NCI-H226 (cell line): ENCODE results near the gene SEC14L6.
"Not testable (repeated sequence)": the region's sequence is repeated elsewhere in the genome, so short reads cannot be mapped to it uniquely, and the experiment has no call there.

Source experiments
- DNase-seq: peaks from one replicate; pipeline ENCODE4 v3.0.0-alpha.2; 2015

The SEC14L6 gene

GRCh38 chr22:30565341-30565740 lies 18.8 kb upstream of the SEC14L6 start:
- DNase-seq = peak; percentile 21

GRCh38 chr22:30564761-30565119 lies 18.2 kb upstream of the SEC14L6 start:
- no peak for DNase-seq

- no peak for DNase-seq
Observed at GRCh38 chr22:30564045-30564760, 17.7 kb upstream of the SEC14L6 start.

DNA sequence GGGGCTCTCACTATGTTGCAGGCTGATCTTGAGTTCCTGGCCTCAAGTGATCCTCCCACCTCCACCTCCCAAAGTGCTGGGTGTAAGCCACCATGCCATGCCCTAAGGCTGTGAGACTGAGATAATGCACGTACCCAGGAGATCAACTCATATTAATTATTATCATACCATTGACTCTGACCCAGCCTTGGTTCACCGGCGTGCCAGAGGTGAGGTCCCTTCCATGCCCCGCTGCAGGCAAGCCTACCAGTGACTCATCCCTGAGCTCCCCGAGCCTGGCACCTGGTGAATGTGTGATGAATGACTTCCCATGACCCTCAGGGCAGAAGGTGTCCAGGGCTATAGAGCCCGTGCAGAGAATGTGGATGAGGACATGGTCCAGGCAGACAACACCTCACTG lies 15.8 kb upstream of the SEC14L6 start:
- peak; percentile 86 for DNase-seq

- peak; percentile 47 for DNase-seq
Observed at GRCh38 chr22:30561402-30562189, 15.1 kb upstream of the SEC14L6 start.

DNA sequence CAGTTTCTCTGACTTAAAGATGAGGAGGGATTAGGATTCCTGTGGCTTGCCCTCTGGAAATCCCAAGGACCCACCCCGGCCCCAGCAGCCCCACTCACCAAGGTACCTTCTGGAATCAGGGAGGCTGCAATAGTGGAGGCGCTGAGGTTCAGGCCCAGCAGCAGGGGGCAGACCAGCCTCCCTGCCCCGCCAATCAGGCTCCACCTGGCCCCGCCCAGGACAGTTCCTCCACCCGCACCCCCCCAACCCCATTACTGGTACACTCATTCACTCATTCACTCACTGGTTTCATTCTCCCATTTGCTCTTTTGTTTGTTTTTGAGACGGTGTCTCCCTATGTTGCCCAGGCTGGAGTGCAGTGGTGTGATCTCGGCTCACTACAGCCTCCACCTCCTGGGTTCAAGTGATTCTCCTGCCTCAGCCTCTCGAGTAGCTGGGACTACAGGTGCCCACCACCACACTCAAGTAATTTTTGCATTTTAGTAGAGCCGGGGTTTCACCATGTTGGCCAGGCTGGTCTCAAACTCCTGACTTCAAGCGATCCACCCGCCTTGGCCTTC lies 14.2 kb upstream of the SEC14L6 start:
- DNase-seq = not testable (repeated sequence)

DNA sequence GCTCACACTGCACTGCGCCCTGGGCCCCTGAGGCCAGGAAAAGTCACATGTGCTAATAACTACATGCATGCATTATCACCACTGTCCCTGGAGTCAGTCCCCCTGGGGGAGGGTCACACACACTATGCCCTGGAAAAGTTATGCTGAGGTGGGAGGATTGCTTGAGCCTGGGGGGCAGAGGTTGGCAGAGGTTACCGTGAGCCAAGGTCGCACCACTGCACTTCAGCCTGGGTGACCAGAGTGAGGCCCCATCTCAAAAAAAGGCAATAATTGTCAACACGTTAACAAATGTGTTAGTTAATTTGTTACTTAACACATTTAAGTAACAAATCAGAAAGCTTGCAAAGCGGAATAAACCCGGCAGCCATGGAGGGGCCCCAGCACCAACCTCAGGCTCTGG lies 13.3 kb upstream of the SEC14L6 start:
- DNase-seq = no peak

DNA sequence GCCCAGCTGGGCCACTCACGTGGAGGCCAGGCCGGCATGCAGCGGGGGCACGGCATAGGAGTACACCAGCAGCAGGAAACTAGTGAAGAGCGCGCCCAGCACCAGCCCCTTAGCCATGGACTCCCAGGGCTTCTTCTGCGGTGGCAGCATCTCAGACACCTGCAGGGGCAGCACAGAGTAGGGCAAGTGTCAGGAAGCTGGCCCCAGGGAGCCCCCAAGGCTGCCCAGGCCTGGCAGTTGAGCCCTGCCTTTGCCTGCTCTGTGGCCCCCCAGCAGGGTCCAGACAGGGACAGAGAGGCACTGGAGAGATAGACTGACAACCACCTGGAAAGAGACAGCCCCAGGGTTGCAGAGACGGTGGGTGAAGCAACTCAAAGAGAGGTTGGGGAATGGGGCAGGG lies 10.7 kb upstream of the SEC14L6 start:
- no peak for DNase-seq

DNA sequence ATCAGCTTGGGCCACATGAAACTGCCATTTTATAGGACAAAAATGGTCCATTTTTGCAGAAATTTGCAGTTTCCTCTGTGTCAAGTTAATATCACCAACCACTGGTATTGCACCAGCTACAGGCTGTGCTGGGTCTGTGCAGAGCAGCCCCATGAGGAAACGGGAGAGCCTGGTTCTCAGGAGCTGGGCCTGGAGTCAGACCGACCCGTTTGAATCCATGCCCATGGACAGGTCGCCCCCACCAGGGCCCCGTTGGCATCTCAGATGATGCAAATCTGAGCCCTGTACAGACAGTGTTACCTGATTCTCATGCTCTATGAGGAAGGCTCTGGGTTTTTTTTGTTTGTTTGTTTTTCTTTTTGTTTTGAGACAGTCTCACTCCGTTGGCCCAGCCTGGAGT lies 9.8 kb upstream of the SEC14L6 start:
- DNase-seq = no peak

GRCh38 chr22:30555282-30556210 lies 9.0 kb upstream of the SEC14L6 start:
- DNase-seq = no peak

DNA sequence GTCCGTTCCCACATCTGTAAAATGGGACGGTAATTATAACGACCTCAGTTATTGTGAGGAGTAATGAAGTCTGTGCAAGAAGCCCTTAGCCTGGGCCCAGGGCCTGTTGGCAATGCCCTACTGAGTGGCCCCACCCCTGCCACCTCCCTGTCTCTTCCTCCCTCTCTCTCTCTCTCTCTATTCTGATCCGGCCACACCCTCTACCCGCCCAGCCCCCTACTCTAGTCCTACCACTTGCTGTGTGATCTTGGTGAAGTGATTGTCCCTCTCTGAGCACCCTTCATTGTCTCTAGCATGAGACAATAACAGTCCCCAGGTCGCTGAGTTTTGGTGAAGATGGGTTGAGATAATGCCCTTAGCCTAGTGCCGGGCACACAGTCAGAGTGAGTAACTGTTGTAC lies 7.4 kb upstream of the SEC14L6 start:
- no peak for DNase-seq

DNA sequence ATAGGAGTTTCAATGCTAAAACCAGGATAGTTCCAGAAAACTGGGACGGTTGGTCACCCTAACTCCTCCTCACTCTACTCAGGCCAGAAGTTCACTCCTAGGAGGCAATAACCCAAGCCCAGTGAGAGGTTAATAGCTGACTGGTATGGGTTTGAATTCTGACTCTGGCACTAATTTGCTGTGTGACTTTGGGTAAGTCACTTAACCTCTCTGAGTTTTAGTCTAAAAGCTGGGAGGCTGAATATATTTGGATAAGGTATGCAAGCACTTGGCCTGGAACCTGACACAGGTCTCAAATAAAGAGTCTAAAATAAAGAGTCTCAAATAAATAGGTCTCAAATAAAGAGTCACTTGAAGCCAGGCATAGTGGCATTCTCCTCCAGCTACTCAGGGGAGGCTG lies 6.2 kb upstream of the SEC14L6 start:
- no peak for DNase-seq

- not testable (repeated sequence) for DNase-seq
Observed at GRCh38 chr22:30551813-30552212, 5.3 kb upstream of the SEC14L6 start.

GRCh38 chr22:30547188-30547587 lies 647 bp upstream of the SEC14L6 start:
- no peak for DNase-seq

- DNase-seq = no peak
Observed at GRCh38 chr22:30542811-30543188, 3.7 kb downstream of the SEC14L6 start.

- no peak for DNase-seq
Observed at GRCh38 chr22:30541961-30542810, 4.4 kb downstream of the SEC14L6 start.

GRCh38 chr22:30541511-30541910 lies 5.0 kb downstream of the SEC14L6 start:
- not testable (repeated sequence) for DNase-seq

DNA sequence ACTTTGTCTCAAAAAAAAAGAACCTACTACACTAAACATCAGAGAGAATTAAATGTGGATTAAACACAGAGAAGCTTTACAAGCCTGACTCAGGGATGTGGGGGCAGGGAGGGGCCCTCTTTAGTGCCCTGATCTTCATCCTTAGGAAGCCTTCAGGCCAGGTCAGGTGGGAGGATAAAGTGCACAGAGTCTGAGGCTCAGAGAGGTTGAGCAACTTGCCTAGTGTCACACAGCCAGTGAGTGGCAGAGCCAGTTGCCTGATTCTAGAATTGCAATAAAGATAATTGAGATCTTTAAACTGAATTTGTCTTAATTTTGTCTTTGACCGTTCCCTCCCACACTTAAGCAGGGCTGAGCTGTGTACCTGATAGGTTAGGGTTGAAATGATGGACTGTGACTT lies 7.2 kb downstream of the SEC14L6 start:
- DNase-seq = no peak

DNA sequence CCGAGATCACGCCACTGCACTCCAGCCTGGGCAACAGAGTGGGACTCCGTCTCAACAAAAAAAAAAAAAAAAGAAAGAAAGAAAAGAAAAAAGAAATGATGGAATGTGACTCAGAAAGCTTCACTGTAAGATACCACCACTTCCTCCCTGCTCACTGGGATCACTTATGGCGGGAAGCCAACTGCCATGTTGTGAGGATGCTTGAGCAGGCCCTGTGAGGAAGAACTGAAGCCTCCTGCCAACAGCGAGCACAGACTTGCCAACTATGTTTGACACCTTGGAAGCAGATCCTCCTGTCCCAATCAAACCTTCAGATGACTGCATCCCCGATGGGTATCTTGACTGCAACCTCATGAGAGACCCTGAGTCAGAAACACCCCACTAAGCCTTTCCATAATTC lies 8.3 kb downstream of the SEC14L6 start:
- DNase-seq = peak; percentile 25

GRCh38 chr22:30537083-30537731 lies 9.3 kb downstream of the SEC14L6 start:
- DNase-seq = no peak

GRCh38 chr22:30535182-30535581 lies 11.4 kb downstream of the SEC14L6 start:
- DNase-seq = no peak
